GM18907 (cell line): ENCODE measurements around the gene MBD2.
A peak's percentile ranks its signal among the peaks of the same experiment; 100 is the strongest.
"Not testable (repeated sequence)": the region's sequence is repeated elsewhere in the genome, so short reads cannot be mapped to it uniquely, and the experiment has no call there.

Source experiments
- ATAC-seq: cut with Tn5 transposase; IDR thresholded peaks from one replicate; pipeline ENCODE4 v1.9.1; 2021; ENCODE audit warnings: mild to moderate bottlenecking, moderate library complexity; ENCODE audit not compliant: unreplicated experiment

Gene MBD2

DNA sequence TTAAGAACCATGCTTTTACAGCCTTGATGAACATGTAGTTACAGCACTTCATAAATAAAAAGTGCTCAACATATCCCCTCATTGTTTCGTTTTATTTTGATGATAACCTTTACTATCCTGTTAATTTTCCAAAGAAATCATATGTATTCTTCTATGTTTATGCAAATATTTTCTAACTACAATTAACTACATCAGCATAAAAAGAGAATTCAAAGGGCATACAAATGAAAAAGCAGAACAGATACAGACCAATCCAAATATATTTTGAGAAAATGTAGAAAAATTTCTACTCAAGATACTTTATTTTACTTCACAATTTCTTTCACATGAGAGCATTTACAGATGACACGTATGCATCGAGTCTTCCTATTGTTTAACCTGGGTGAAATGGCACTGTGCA lies 69.1 kb downstream of the MBD2 start:
- ATAC-seq = no peak

DNA sequence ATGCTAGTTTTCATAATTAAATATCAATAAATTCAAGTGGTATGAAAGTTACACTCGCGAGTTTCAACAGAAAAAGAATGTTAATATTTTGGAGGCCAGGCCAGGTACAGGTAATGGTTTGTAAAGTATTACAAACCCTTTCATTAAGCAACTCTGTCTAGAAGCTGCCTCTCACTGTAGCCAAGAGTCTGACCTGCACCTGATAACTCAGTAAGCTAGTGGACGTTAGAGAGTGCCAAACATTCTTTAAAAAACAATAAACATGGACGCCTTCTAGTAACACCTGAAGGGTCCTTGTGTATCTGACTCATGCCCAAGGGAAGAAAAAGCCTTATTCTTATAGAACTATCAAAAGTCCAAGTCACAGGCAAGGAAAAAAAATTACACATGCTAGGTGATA lies 70.2 kb downstream of the MBD2 start:
- ATAC-seq = no peak

DNA sequence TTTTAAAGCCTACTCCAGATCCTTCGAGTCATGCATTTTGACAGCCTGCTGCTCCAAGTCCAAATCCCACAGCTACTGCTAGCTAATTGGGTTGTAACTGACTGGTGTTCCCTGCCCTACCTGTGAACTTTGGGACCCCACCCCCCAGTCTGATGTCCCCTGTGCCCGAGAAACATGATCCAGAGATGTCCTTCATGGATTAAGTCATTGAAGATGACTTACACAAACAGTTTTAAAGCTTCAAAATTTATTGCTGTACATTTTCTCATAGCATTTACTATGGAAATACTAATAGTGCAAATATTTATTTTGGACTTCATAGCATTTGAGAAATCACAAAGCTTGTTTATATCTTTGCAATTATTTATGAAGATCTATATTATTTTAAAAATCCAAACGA lies 73.1 kb downstream of the MBD2 start:
- no peak for ATAC-seq

DNA sequence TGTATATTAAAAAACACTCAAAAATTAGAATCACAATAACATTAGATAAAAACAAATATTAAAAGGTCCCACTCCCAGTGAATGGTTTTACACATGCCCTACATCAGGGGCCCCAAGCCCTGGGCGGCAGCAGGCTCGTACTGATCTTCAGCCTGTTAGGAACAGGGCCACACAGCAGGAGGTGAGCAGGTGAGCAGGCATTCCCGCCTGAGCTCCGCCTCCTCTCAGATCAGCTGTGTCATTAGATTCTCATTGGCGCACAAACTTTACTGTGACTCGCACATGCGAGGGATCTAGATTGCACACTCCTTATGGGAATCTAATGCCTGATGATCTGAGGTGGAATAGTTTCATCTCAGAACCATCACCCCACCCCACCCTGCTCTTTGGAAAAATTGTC lies 74.2 kb downstream of the MBD2 start:
- ATAC-seq = no peak

DNA sequence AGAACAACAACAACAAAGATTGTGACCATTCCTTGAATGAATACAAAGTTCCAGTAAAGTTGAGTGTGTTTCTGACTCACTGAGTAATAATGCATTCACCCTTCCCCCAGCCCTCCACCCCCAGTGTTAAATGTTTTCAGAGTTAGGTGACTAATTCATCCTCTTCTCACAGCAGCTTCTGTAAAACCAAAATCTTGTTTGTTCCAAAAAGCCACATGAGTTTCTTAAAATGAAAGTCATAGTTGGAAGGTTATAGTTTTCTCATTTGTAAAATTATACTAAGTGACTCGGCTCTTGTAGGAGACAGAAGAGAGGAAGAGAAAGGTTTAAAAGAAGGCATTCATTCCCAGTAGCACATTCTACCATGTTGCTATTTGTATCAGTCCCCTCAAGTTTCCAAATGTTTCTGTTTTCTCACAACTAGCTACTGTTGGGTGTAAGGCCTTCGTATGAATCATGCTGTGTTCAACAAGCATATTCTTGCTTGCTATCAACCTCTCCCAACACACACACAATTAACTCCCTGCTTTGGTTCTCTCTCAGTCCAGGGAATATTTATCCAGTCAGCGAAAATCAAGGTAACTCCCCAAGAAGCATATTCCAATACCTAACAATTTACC lies 75.3 kb downstream of the MBD2 start:
- peak; percentile 66 for ATAC-seq

DNA sequence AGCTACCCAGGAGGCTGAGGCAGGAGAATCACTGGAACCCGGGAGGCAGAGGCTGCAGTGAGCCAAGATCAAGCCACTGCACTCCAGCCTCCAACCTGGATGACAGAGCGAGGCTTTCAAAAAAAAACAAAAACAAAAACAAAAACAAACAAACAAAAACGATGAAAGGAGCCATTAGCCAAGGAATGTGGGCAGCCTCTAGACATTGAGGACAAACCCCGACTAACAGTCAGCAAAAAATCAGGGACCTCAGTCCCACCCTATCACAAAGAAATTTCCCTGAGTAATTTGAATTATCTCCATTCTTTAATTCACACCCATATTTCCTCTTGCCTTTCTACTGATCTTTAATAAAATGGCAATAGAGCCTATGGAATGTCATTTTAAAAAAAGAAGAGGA lies 75.8 kb downstream of the MBD2 start:
- no peak for ATAC-seq

DNA sequence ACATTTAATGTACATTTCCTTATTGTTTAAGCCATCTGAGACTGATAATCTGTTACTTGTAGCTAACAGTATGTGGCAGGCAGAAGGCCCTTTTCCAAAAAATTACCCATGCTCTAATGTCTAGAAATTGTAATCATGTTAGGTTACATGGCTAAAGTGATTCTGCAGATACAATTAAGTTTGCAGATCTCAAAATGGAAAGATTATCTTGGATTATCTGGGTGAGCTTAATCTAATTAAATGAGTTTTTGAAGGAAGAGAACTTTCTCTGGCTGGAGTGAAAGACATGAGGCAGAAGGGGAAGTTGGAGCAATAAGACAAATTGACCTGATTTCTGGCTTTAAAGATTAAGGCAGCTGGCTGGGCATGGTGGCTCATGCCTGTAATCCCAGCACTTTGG lies 76.3 kb downstream of the MBD2 start:
- ATAC-seq = no peak

DNA sequence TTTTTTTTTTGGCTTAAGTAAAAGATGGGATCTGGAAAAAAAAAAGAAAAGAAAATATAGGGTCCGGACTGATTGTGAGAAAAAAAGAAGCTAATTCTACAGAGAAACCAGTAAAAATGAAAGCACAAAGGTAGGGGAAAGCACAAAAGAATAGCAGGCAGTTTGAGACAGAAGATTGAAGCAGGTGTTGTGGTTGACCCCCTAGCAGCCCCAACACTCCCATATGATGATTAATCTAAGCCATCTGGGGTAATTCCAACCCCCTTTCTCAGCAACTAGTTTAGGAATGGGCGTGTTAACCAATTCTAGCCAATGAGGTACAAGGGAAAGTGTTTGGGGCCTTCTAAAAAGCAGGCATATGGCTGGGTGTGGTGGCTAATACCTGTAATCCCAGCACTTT lies 77.0 kb downstream of the MBD2 start:
- peak; percentile 90 for ATAC-seq

DNA sequence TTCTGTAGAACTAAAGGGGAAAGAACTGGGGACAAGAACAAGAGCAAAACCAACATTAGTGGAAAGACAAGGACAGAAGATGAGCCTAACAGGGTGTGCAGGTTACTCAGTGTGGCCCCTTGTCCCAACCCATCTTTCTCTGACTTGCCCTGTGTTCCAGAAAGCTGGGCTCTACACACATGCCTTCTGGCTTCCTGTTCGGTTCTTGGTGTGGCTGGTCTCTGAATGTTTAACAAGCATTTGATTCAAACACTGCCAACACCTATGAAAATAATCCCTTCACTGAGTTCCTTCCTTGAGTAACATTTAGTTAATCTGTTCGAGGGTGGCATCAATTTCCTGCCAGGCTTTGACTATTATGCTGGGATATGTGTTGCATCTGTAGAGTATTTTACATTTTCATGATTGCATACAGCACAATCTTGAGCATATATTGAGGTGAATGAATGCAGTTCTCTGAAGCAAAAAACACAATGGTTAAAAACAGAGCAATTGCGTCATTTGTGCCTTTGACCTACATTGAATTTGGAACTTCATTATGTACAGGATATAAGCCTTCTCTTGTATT lies 83.3 kb downstream of the MBD2 start:
- no peak for ATAC-seq

DNA sequence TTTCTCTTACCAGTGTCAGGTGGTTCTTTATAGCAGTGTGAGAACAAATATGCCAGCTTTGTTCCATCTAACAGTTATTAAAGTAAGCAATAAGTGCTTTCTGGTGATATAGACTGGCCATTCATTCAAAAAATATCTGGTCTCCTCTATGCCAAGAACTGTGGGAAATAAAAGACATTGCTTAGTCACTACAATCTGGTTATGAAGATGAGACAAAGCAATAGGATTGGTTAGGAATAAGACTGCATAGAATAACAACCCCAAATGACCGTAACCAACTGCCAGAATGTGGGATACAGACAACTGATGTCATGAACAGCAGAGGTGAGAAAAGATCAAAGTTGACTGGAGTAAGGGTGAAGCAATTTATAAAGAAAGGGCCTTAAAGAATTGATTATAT lies 83.8 kb downstream of the MBD2 start:
- no peak for ATAC-seq

DNA sequence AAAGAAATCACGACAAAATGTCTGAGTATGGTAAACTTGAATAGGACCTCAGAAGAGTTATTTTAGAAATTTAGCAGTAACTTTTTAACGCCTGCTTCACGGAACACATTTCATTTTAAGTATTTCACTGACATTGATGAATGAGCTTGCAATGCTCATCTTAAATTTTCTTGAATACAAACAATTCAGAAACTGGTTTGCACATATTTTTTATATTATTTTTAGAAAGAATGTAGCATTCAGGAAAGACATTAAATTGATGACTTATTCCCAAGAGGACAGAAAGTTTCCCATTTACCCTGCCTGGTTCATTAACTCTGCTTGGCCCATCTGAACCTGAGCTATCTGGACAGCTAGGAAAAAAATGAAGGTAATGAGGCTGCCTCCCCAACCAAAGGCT lies 89.3 kb downstream of the MBD2 start:
- no peak for ATAC-seq

DNA sequence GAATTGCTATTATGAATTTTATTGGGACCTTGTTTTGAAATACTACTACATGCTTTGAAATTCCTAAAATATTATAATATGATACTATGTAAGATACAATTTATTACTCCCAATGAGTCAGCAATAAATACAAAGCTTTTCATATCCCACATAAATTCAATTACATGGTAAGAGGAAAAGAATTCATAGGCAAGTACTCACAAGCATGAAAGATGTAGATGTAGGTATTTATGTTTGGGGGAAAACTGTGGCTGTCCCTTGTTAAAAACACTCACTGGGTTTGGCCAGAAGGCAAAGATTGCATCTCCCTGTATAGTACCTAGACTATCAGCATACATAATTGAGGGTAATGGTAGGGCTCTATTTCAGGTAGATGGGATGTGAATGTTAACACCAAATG lies 90.4 kb downstream of the MBD2 start:
- no peak for ATAC-seq

DNA sequence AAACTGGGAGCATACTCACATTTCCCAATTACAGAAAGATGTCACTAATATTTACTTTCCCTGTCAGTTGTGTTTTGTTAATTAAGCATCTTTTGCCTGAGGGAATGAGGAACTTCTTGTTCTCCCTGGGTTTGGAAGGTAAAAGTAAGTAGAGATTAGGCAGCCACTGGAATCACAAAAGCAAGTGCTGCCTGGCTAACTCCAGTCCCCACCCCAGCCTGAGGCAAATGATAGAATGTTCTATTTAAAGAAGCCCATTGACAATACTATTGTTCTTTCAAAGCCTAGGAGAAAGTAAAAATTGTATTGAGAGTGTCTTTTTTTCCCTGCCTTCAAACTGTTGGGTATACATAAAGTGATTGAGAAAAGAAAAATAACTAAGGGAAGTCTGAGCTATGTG lies 93.8 kb downstream of the MBD2 start:
- ATAC-seq = no peak

DNA sequence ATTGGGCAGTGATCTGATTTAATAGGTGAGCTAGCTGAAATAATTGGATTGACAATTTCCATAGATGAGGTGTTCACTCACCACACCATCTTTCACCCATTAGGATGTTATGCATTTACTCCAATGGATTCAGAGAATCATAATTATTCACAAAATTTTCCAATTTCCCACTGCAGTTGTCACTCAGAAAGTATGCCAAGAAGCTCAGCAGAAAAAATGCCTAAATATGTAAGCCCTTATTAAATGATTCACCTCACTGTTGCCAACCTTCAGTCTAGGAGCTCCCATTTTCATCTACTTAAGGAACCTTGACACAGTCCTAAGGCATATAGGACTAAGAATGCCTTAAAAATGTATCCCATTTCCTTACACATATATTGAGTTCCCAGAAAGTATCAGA lies 94.3 kb downstream of the MBD2 start:
- no peak for ATAC-seq

DNA sequence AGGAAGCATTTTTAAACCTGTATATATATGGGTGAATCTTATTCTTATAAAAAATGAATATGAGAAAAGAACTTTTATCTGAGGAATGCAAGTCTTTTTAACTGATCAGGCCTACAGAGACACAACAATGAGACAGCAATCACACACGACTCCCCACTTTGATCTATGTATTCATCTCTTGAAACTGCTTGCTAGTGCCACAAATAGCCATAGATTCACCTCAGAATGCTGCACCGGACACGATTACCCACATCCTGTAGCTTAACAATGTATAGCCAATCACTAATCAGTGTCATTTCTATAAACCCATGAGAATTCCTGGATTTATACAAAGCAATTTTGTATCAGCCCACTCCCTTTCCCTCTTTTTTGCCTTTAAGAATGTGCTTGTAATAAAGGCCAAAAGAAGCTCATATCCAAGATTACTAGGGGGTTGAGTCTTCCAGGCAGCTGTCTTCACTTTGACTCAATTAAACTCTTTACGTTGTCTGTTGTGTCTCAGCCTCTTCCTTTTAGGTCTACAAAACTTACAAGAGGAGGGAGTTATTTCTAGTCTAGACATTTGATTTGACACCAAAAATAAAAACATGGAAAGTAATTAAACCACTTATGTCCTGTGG lies 94.9 kb downstream of the MBD2 start:
- ATAC-seq = peak; percentile 83

DNA sequence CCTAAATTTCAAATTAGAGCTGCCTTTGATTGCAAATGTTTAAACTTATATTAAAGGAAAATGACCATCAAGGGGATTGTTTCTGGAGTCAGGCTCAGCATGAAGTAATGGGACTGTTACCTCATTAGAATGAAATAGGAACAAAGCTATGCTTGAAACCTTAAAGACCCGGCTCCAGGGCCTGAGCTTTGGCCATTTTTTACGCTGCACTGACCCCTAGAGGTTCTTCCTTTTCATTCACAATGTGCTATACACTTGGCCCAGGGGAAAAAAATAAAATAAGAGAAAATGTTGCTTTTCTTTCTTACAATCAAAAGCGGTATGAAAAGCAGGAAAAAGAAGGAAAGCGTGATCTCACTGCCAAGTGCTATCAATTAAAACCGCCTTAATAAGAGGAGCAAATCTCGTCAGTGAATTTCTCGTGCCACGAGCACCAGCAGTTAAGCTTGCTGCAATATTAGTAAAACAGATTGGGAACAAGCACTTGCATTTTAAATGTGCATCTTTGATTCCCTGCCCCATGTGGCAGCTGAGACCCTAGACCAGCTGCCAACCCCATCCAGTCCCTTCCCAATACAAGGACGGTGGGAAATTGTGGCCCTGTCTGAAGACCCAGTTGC lies 96.6 kb downstream of the MBD2 start:
- ATAC-seq = peak; percentile 79

DNA sequence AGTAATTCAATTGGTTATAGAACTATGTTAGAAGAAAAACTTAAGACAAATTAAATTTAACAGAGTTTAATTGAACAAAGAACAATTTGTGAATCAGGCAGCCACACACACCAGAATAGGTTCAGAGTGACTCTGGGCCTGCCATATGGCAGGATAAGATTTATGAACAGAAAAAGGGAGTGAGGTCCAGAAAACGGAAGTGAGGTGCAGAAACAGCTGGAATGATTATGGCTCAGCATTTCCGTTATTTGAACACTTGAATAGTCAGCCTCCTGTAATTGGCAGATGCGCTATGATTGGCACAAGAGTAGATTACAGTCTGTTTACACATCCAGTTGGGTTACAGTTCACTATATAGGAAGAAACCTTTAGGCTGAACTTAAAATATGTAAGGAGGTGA lies 99.0 kb downstream of the MBD2 start:
- no peak for ATAC-seq

DNA sequence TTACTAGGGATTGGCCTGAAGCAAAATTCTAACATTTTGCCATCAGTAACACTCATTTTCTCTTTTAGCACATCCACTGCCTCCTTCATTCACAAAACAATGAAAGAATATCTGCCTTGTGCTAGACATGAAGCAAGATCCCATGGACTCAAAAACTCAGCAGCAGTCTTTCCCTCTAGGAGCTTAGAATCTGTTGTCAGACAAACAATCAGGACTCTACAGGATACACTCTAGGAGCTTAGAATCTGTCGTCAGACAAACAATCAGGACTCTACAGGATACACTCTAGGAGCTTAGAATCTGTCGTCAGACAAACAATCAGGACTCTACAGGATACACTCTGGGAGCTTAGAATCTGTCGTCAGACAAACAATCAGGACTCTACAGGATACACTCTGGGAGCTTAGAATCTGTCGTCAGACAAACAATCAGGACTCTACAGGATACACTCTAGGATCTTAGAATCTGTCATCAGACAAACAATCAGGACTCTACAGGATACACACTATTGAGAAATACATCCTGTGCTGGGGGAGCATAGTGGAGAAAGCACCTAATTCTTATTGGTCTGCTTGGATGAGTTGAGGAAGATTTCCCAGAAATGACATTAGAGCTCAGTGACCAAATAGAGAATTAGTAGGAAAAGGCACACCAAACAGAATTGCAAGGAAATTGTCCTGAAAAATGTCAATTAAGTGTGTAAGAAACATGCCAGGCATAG lies 100.6 kb downstream of the MBD2 start:
- not testable (repeated sequence) for ATAC-seq

DNA sequence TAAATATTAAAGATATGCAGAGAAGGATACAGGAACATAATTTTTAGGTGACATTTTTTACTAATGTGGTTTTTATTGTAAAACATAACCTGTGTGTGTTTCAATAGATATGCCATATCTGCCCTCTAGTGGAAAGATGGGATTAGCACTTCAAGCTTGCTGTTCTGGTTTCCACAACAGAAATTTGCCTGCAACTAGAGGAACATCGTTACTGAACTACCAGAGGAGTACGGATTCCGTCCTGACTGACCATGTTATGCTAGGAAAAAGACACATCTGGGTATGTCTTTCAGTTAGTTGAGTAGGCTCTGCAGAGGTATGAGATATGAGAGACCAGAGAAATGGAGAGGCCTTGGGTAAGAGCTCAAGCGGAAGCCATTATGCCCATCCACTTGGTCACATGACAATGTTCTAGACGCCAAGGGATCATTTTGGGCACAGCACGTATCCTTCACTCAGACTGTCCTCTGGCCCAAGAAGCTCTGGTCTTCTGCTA lies 104.9 kb downstream of the MBD2 start:
- peak; percentile 95 for ATAC-seq

DNA sequence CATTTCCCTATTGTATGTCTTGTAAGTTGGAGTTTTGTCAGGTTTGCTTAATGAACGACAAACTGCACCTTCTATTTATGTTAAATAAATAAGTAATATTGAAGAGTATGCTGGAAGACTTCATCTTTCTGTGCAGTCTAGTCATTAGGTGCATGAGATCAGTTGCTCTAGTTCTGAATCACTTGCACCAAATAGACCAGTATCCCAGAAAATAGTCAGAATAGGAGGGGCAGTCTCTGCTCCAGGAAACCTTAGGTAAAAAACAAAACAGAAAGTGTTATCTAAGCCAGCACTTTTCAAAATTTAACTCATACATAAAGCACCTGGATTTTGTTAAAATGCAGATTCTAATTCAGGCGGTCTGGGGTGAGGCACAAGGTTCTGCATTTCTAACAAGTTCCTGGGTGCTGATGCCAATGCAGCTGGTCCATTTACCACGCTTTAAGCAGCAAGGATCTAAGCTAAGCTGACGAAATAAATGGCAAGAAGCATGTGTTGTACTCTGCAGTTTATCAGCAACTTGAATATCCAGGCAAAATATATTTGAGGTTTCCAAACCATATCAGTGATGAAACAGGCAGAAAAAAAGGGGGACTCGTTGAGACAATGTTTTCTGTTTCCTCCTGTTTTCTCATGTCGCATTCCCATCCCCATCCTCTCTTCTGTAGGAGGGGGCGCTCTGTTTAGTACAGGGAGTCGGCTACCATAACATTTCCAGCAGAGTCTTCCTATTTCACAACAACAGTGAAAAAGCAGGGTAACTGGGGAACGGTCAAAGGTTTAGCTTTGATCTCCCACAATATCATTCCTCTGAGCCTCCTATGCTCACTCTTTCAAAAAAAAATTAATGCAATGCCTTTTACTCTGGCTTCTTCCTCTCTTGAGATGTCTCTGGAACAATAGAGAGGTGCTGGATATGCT lies 106.4 kb downstream of the MBD2 start:
- no peak for ATAC-seq
